ENCODE results near the gene TSPAN13.

The TSPAN13 gene

DNA sequence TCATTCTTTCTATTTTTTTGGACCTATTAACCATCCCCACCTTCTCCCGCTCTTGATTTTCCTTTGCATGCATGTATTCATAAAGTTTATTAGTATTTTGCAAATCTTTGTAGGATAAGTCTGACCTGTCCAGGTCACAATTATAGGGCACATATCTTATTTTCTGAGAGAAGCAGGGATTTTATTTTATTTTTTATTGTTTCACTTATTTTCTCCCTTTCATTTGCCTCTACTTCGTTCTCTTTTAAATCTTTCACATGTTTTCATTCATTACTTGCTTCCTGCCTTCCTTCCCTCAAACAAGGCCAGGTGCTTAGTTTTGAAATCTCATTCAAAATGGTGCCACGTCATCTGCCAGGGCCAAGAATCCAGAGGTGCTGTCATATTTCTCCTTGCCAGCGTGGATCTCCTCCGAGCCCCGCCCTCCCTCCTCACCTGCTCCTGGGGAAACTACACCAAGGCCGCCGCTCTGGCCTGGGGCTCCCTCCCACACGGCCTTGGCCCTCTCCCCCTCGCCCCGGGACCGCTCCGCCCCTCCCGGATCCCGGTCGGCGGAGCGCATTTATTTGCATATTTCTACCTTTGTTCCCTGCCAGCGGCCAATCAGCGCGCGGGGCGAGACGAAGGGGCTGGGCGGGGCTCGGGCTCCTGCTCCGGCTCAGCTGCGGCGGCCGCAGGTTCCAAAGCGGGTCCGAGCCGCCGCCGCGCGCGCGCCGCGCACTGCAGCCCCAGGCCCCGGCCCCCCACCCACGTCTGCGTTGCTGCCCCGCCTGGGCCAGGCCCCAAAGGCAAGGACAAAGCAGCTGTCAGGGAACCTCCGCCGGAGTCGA is at the start of gene TSPAN13:
Gene TSPAN13, plus strand, starts transcription at position 654 of the 830 bp plus-strand sequence. CDS start 213 bp downstream, outside the sequence.
- FAIRE-seq (no peak), DNase-seq (ENCODE audit: insufficient read length, low spot score) (no peak)

GRCh38 chr7:16708511-16708910 is 45.0 kb upstream of the TSPAN13 start:
- no peak for DNase-seq (ENCODE audit: insufficient read length, low spot score)
- no peak for FAIRE-seq

- no peak for FAIRE-seq
- DNase-seq (ENCODE audit: insufficient read length, low spot score): no peak
Measured at GRCh38 chr7:16708980-16709379, 44.6 kb upstream of the TSPAN13 start.

- no peak for DNase-seq (ENCODE audit: insufficient read length, low spot score)
- FAIRE-seq: no peak
Measured at GRCh38 chr7:16710651-16711050, 42.9 kb upstream of the TSPAN13 start.

DNA sequence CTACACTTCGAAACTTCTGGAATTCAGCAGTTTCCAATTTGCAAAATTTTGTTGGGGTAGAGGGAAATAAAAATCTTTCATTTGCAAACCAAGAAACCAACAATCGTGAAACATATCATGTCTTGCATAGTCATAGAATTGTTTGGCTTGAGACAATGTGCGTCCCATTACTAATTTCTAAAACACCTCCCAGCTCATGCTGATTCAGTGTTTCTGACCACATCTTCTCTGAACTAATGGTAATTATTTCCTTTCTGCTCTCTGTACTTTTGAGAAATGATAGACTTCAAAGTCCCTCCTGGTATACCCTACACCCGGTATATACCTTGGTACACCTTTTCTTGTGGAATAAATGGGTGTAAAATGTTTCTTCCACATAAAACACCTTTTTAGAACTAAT is 41.8 kb upstream of the TSPAN13 start:
- no peak for FAIRE-seq

GRCh38 chr7:16712916-16713315 is 40.6 kb upstream of the TSPAN13 start:
- DNase-seq (ENCODE audit: insufficient read length, low spot score): no peak

More for the DNA sequence above, 41.8 kb upstream of the TSPAN13 start:
- DNase-seq (ENCODE audit: insufficient read length, low spot score): no peak

GRCh38 chr7:16715928-16716327 is 37.6 kb upstream of the TSPAN13 start:
- DNase-seq (ENCODE audit: insufficient read length, low spot score) (no peak), FAIRE-seq (no peak)

More at GRCh38 chr7:16712916-16713315, 40.6 kb upstream of the TSPAN13 start:
- FAIRE-seq: no peak

- DNase-seq (ENCODE audit: insufficient read length, low spot score) (no peak), FAIRE-seq (no peak)
Measured at GRCh38 chr7:16718111-16718656, 35.4 kb upstream of the TSPAN13 start.

DNA sequence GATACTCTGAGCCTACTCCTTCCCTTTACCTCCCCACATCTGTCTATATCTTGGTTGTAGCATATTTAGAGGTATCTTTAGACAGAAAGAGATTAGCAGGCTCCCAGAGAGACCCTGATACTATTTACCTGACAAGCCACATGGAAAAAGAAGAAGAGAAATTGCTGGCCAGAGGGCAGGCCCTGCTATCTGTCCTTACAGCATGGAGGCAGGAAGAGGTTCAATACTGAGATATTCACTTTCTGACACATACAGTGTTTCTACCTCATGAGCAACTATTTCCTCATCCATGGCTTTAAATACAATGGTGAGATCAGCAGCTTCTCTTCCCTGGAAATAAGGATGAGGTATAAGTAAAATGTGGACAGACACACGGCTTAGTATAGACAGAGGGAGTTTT is 33.9 kb upstream of the TSPAN13 start:
- DNase-seq (ENCODE audit: insufficient read length, low spot score) (no peak), FAIRE-seq (no peak)

GRCh38 chr7:16721541-16721940 is 32.0 kb upstream of the TSPAN13 start:
- DNase-seq (ENCODE audit: insufficient read length, low spot score) (no peak), FAIRE-seq (no peak)

- FAIRE-seq (no peak), DNase-seq (ENCODE audit: insufficient read length, low spot score) (no peak)
Measured at GRCh38 chr7:16724344-16724743, 29.2 kb upstream of the TSPAN13 start.

GRCh38 chr7:16726189-16726588 is 27.4 kb upstream of the TSPAN13 start:
- FAIRE-seq (no peak), DNase-seq (ENCODE audit: insufficient read length, low spot score) (no peak)

GRCh38 chr7:16727736-16728135 is 25.8 kb upstream of the TSPAN13 start:
- no peak for FAIRE-seq
- DNase-seq (ENCODE audit: insufficient read length, low spot score): no peak

GRCh38 chr7:16728811-16729210 is 24.7 kb upstream of the TSPAN13 start:
- FAIRE-seq: no peak

DNA sequence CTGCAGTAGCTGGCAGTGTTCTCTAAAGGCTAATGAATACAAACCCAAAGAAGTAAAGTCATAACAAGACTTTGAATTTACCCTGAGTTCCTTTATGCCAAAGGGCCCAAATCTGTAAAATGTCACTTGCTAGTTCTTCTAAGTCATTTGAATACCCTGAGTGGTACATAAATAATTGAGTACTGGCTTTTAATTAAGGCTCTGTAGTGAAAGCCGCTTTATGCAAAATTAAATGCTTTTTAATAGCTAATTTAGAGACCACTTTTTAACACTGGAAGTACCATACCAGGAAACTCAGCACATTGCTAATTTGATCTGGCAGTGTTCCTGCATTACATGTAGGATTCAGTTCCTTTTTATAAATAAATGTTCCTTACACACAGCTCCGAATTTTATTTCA is 24.0 kb upstream of the TSPAN13 start:
- DNase-seq (ENCODE audit: insufficient read length, low spot score) (no peak), FAIRE-seq (no peak)

More at GRCh38 chr7:16728811-16729210, 24.7 kb upstream of the TSPAN13 start:
- DNase-seq (ENCODE audit: insufficient read length, low spot score): no peak

- DNase-seq (ENCODE audit: insufficient read length, low spot score): no peak
- no peak for FAIRE-seq
Measured at GRCh38 chr7:16730937-16731336, 22.6 kb upstream of the TSPAN13 start.

GRCh38 chr7:16732828-16733227 is 20.7 kb upstream of the TSPAN13 start:
- no peak for FAIRE-seq
- DNase-seq (ENCODE audit: insufficient read length, low spot score): no peak

DNA sequence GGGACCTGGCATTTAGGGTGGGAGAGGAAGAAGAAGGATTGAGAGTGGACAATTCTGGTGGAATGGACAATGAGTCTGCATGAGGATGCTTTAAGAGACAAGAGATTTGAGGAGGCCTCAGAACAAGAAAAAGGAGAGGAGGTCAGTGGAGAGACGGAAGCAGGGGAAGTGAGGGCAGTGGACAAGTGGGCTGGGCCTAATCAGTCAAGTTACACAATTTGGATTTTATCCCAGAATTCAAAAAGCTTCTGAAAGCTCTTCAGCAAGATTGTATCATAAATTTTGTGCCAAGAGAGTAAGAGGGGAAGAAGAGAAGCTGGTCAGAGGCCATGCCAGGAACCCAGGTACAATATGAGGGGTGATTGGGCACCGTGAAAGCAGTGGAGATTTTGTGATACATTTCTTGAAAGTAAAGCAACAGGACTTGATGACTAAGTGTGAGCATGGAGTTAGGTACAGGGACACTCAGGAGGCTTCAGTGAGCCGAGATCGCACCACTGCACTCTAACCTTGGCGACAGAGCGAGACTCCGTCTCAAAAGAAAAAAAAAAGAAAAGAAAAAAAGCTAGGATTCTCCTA is 19.3 kb upstream of the TSPAN13 start:
- DNase-seq (ENCODE audit: insufficient read length, low spot score) (no peak), FAIRE-seq (no peak)

- no peak for FAIRE-seq
- DNase-seq (ENCODE audit: insufficient read length, low spot score): no peak
Measured at GRCh38 chr7:16735020-16735419, 18.5 kb upstream of the TSPAN13 start.

DNA sequence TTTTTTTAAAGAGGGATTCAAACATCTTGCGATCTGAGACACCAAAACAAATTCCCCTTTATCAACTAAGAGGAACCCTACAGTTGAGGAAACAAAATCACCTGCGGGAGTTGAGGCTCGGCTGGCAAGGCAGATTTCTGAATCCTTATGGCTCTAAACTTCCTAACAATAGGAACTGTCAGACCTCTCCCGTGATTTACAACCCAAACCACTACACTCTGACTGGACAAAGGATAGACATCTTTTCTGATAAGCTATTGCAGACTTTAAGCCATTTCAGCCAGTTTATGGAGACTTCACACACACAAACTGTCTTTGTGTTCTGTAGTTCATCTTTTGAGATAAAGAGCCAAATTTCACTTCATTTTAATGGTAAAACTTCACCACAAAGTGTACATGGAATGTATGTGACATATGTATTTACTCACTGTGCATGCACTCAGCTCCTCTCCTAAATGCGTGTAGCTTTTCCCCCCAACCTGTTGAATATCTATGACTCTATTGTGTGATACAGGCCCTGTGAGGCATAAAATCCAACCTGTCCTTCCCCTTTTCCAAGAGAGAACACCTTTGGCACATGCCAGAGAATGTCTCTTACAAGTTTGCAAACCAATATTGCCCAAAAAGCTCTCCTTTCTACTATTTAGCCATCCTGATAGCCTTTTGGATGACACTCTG is 15.4 kb upstream of the TSPAN13 start:
- FAIRE-seq (no peak), DNase-seq (ENCODE audit: insufficient read length, low spot score) (no peak)

DNA sequence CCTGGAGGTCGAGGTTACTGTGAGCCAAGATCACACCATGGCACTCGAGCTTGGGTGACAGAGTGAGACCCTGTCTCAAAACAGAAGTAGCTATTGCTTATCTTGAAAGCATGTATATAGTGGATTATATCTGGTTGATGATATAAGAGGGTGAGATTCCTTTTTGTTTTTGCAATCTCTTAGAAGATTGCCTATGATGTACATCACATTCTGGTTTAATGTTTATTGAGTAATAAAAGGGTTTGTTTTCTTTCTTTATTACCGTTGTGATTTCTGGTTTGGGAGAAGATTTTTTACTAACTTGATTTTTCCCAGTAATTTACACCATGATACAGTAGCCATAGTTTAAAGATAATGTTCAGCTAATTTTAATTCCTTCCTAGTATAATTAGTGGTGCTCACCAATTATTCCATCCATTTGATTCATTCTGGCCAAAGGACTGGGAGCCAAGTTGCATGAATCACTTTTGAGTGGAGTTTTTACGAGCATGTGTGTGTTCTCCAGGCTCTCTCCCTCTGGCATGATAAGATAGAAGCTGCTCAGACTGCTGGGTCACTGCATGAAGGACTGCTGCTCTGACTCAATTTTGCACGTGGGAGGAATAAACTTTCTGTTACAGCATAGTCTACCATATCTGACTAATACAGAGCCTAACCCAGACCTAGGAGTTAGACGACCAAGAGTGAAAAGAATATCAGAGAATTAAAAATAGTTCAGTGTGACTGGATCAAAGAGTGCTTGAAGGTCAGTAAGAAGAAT is 13.5 kb upstream of the TSPAN13 start:
- DNase-seq (ENCODE audit: insufficient read length, low spot score): no peak
- FAIRE-seq: no peak
